ENCODE measurements around the gene IGFL4.

DNA sequence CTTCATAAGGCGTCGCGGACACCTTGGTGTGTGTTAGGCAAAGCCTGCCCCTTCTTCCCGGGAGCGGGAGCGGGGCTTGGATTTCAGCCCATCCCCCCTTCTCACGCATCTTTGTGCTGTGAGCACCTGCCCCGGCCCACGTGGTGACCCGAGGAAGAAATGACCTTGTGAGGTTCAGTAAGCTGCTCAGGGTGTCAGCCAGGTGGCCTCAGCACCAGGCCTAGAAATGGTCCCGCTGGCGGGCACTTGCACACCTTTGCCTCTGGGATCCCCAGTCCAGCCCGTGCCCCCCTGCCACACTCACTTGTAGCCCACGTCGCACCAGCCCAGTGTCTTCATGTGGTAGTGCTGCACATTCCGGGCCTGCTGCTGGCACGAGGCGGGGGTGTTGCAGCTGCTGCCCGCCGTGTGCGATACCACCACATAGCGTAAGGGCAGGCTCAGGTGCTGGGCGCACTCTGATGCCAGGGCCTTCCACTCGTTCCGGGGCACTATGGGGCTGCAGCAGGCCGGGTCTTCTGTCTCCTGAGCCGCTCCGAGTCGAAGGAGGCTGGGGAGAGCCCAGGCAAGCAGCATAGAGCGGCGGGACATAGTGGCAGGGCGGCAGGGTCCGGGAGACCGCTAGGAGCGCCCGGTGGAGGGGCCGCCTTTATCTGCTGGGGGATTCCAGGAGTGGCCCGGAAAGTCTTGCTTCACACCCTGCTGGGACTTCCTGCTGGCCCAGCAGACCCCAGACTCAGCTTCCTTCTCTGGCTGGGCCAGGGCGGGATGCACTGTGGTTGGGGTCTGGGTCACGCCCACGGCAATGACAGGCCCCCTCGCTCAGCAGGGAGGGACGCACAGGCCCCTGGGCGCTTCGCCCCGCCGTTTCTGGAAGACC lies 18.1 kb downstream of the IGFL4 start, which contains the start of gene PGLYRP1:
- TF ChIP-seq POLR2A (IDR thresholded peaks at IDR 0.05), result no peak
- no peak for TF ChIP-seq CTCF (IDR thresholded peaks at IDR 0.05)

All from testis (tissue), 2 donors.